Measurements from ENCODE around the gene AAK1. TPM values are rescaled to one million over a fixed set of nuclear protein-coding genes. Genes with fewer than 3 reads are reported as not detected.

AAK1 gene
- total and polyA plus RNA-seq, 2 of the 13 experiments (the other 11 are each of a cell fraction or from before 2014, with no cell fraction given): 9.8 to 10.3 TPM

DNA sequence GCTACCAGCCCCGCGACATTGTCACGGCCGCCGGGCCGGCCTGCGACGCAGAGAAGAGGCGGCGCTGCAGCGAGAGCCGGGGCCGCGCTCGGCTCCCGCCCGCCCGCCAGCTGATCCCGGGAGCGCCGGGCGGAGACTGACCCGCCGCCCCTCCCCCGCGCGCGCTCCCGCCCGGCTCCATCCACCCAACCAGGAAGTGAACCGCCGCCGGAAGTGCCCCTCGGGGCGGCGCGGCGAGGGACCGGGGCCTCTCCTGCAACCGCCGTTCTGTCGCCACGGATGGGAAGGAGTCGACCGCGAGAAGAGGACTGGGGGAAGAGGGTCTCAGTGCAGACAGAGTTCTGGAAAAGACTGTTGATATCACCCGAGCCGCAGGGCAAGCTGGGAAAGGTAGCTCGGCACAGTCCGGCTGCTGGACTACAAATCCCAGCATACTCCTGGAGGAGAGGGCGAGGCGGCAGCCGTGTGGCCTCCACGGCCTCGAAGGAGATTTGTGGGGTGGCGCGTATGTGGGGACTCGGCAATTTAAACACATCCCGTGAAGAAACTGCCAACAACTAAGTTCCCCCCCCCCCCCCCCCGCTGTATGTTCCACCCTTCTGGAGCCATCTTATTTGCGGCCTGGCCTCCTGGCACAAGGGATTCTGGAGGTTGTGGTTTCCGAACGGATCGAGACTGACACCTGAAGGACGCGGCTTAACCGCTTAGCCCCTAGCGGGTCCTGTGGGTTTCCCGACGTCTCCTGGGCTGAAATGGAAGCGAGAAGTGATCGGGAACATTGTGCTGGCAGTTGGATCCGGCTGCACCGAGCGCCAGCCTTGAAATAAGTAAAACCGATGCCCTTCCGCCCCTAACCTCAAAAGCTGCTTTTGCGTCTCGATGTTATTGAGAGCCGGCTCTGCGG, at the start of gene AAK1 (continued):
- TF ChIP-seq HHEX (CRISPR knock-in tag; IDR thresholded peaks at IDR 0.05) (no peak), DNMT3B (CRISPR knock-in tag; conservative IDR thresholded peaks at IDR 0.05) (0 out of 2 replicates have a peak, but pooled peaks have one; percentile 30), ZNF557 (CRISPR knock-in tag; IDR thresholded peaks at IDR 0.05) (no peak), ZNF33A (CRISPR knock-in tag; IDR thresholded peaks at IDR 0.05; ENCODE audit: borderline replicate concordance) (no peak), SAP130 (CRISPR knock-in tag; IDR thresholded peaks at IDR 0.05; ENCODE audit: low read depth) (peak; percentile 85), ZNF121 (CRISPR knock-in tag; IDR thresholded peaks at IDR 0.05) (0 out of 2 replicates have a peak, but pooled peaks have one; percentile 19), ZNF253 (CRISPR knock-in tag; IDR thresholded peaks at IDR 0.05; ENCODE audit: borderline replicate concordance) (no peak), KDM5A (IDR thresholded peaks at IDR 0.05; ENCODE audit: borderline replicate concordance, low read length) (peak; percentile 84)
- TF ChIP-seq, protein P1, sequence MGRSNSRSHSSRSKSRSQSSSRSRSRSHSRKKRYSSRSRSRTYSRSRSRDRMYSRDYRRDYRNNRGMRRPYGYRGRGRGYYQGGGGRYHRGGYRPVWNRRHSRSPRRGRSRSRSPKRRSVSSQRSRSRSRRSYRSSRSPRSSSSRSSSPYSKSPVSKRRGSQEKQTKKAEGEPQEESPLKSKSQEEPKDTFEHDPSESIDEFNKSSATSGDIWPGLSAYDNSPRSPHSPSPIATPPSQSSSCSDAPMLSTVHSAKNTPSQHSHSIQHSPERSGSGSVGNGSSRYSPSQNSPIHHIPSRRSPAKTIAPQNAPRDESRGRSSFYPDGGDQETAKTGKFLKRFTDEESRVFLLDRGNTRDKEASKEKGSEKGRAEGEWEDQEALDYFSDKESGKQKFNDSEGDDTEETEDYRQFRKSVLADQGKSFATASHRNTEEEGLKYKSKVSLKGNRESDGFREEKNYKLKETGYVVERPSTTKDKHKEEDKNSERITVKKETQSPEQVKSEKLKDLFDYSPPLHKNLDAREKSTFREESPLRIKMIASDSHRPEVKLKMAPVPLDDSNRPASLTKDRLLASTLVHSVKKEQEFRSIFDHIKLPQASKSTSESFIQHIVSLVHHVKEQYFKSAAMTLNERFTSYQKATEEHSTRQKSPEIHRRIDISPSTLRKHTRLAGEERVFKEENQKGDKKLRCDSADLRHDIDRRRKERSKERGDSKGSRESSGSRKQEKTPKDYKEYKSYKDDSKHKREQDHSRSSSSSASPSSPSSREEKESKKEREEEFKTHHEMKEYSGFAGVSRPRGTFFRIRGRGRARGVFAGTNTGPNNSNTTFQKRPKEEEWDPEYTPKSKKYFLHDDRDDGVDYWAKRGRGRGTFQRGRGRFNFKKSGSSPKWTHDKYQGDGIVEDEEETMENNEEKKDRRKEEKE (IDR thresholded peaks at IDR 0.05): no peak
- TF ChIP-seq, protein P2, sequence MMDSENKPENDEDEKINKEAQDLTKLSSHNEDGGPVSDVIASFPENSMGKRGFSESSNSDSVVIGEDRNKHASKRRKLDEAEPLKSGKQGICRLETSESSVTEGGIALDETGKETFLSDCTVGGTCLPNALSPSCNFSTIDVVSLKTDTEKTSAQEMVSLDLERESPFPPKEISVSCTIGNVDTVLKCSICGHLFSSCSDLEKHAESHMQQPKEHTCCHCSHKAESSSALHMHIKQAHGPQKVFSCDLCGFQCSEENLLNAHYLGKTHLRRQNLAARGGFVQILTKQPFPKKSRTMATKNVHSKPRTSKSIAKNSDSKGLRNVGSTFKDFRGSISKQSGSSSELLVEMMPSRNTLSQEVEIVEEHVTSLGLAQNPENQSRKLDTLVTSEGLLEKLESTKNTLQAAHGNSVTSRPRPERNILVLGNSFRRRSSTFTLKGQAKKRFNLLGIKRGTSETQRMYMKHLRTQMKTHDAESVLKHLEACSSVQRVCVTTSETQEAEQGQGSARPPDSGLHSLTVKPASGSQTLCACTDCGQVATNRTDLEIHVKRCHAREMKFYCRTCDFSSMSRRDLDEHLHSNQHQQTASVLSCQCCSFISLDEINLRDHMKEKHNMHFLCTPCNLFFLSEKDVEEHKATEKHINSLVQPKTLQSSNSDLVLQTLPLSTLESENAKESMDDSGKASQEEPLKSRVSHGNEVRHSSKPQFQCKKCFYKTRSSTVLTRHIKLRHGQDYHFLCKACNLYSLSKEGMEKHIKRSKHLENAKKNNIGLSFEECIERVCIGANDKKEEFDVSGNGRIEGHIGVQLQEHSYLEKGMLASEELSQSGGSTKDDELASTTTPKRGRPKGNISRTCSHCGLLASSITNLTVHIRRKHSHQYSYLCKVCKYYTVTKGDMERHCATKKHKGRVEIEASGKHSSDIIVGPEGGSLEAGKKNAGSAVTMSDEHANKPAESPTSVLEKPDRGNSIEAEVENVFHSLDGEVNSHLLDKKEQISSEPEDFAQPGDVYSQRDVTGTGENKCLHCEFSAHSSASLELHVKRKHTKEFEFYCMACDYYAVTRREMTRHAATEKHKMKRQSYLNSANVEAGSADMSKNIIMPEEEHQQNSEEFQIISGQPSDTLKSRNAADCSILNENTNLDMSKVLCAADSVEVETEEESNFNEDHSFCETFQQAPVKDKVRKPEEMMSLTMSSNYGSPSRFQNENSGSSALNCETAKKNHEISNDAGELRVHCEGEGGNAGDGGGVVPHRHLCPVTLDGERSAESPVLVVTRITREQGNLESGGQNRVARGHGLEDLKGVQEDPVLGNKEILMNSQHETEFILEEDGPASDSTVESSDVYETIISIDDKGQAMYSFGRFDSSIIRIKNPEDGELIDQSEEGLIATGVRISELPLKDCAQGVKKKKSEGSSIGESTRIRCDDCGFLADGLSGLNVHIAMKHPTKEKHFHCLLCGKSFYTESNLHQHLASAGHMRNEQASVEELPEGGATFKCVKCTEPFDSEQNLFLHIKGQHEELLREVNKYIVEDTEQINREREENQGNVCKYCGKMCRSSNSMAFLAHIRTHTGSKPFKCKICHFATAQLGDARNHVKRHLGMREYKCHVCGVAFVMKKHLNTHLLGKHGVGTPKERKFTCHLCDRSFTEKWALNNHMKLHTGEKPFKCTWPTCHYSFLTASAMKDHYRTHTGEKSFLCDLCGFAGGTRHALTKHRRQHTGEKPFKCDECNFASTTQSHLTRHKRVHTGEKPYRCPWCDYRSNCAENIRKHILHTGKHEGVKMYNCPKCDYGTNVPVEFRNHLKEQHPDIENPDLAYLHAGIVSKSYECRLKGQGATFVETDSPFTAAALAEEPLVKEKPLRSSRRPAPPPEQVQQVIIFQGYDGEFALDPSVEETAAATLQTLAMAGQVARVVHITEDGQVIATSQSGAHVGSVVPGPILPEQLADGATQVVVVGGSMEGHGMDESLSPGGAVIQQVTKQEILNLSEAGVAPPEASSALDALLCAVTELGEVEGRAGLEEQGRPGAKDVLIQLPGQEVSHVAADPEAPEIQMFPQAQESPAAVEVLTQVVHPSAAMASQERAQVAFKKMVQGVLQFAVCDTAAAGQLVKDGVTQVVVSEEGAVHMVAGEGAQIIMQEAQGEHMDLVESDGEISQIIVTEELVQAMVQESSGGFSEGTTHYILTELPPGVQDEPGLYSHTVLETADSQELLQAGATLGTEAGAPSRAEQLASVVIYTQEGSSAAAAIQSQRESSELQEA (CRISPR knock-in tag; IDR thresholded peaks at IDR 0.05; ENCODE audit: not compliant biosample characterization): peak; percentile 29
- TF ChIP-seq, protein P3, sequence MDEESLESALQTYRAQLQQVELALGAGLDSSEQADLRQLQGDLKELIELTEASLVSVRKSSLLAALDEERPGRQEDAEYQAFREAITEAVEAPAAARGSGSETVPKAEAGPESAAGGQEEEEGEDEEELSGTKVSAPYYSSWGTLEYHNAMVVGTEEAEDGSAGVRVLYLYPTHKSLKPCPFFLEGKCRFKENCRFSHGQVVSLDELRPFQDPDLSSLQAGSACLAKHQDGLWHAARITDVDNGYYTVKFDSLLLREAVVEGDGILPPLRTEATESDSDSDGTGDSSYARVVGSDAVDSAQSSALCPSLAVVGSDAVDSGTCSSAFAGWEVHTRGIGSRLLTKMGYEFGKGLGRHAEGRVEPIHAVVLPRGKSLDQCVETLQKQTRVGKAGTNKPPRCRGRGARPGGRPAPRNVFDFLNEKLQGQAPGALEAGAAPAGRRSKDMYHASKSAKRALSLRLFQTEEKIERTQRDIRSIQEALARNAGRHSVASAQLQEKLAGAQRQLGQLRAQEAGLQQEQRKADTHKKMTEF (CRISPR knock-in tag; IDR thresholded peaks at IDR 0.05): peak; percentile 73
- TF ChIP-seq, protein P4, sequence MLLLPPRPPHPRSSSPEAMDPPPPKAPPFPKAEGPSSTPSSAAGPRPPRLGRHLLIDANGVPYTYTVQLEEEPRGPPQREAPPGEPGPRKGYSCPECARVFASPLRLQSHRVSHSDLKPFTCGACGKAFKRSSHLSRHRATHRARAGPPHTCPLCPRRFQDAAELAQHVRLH (CRISPR knock-in tag; IDR thresholded peaks at IDR 0.05; ENCODE audit: borderline replicate concordance, low read depth): no peak; the same call in 1 of the 2 replicates
- TF ChIP-seq, protein P5, sequence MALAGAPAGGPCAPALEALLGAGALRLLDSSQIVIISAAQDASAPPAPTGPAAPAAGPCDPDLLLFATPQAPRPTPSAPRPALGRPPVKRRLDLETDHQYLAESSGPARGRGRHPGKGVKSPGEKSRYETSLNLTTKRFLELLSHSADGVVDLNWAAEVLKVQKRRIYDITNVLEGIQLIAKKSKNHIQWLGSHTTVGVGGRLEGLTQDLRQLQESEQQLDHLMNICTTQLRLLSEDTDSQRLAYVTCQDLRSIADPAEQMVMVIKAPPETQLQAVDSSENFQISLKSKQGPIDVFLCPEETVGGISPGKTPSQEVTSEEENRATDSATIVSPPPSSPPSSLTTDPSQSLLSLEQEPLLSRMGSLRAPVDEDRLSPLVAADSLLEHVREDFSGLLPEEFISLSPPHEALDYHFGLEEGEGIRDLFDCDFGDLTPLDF (CRISPR knock-in tag; IDR thresholded peaks at IDR 0.05): peak; percentile 84
